Nephron (organoid): ENCODE results near the gene ERCC1.
A peak's percentile ranks its signal among the peaks of the same experiment; 100 is the strongest.
"Not testable (repeated sequence)": the region's sequence is repeated elsewhere in the genome, so short reads cannot be mapped to it uniquely, and the experiment has no call there.

ENCODE experiments used
- H3K27ac Mint-ChIP-seq, 3 experiments: 2 replicates each; pipeline ENCODE4 v1.8.0; 2020; ENCODE audit warnings: mixed read lengths in 3 of 3, mild to moderate bottlenecking in 2 of 3, moderate library complexity in 1 of 3
- H3K27me3 Mint-ChIP-seq: 2 replicates; pipeline ENCODE4 v1.8.0; 2021; ENCODE audit warnings: low read depth, mild to moderate bottlenecking, moderate library complexity, mixed read lengths
- H3K36me3 Mint-ChIP-seq: 2 replicates; pipeline ENCODE4 v1.8.0; 2020; ENCODE audit warnings: low read depth, mixed read lengths
- H3K4me1 Mint-ChIP-seq: 2 replicates; pipeline ENCODE4 v1.8.0; 2020; ENCODE audit warnings: mixed read lengths
- H3K4me3 Mint-ChIP-seq, 3 experiments: 2 replicates each; pipeline ENCODE4 v1.8.0; 2020; ENCODE audit warnings: mild to moderate bottlenecking in 3 of 3, mixed read lengths in 3 of 3, moderate library complexity in 2 of 3
- H3K9me3 Mint-ChIP-seq: 2 replicates; pipeline ENCODE4 v1.8.0; 2020; ENCODE audit warnings: mixed read lengths
- CTCF ChIP-seq, 3 experiments: fragments of 200-600 bp; sonication (generic); IDR thresholded peaks; one replicate each; pipeline ENCODE4 v1.5.0; 2021; ENCODE audit warnings: antibody characterized with exemption in 3 of 3; ENCODE audit not compliant: unreplicated experiment in 3 of 3

ERCC1 gene

GRCh38 chr19:45417151-45417550 lies 6.6 kb downstream of the ERCC1 start:
- Mint-ChIP-seq H3K27me3 (no peaks in the 10 kb centered on the region), H3K36me3 (peaks cover 58% of the 10 kb centered on the region), H3K4me3 (no peak overlapping the region), H3K4me1 (peaks cover 12% of the 10 kb centered on the region), H3K27ac (no peak overlapping the region), H3K9me3 (no peaks in the 10 kb centered on the region)
- no peak for TF ChIP-seq CTCF (IDR thresholded peaks at IDR 0.05; ENCODE audit: unreplicated experiment in 3 of 3)

GRCh38 chr19:45414468-45414867 lies 9.2 kb downstream of the ERCC1 start:
- H3K27ac Mint-ChIP-seq, result no peak overlapping the region
- no peak for TF ChIP-seq CTCF (IDR thresholded peaks at IDR 0.05; ENCODE audit: unreplicated experiment in 3 of 3)
- H3K27me3 Mint-ChIP-seq, result no peaks in the 10 kb centered on the region
- no peak overlapping the region for H3K4me3 Mint-ChIP-seq
- H3K36me3 Mint-ChIP-seq, result peaks cover 56% of the 10 kb centered on the region
- H3K4me1 Mint-ChIP-seq, result peaks cover 7% of the 10 kb centered on the region
- no peaks in the 10 kb centered on the region for H3K9me3 Mint-ChIP-seq

- H3K9me3 Mint-ChIP-seq, result no peaks in the 10 kb centered on the region
- peaks cover 1% of the 10 kb centered on the region for H3K4me1 Mint-ChIP-seq
- H3K36me3 Mint-ChIP-seq, result peaks cover 61% of the 10 kb centered on the region
- no peak overlapping the region for H3K4me3 Mint-ChIP-seq
- H3K27me3 Mint-ChIP-seq, result no peaks in the 10 kb centered on the region
- no peak overlapping the region for H3K27ac Mint-ChIP-seq
- TF ChIP-seq CTCF (IDR thresholded peaks at IDR 0.05; ENCODE audit: unreplicated experiment in 3 of 3), result no peak
These were observed 10.2 kb downstream of the ERCC1 start for GRCh38 chr19:45413497-45413896.

GRCh38 chr19:45410330-45410729 lies 13.4 kb downstream of the ERCC1 start:
- H3K9me3 Mint-ChIP-seq, result not testable (repeated sequence)

GRCh38 chr19:45409557-45409920 lies 14.2 kb downstream of the ERCC1 start:
- peak overlapping the region in 2 of 3 experiments; percentile 41 to 52 for H3K4me3 Mint-ChIP-seq

More at GRCh38 chr19:45410330-45410729, 13.4 kb downstream of the ERCC1 start:
- peaks cover 13% of the 10 kb centered on the region for H3K4me1 Mint-ChIP-seq
- peak overlapping the region; percentile 10 to 39 (median 10) for H3K4me3 Mint-ChIP-seq
- H3K27ac Mint-ChIP-seq, H3K27me3 Mint-ChIP-seq: not testable (repeated sequence)
- peaks cover 44% of the 10 kb centered on the region for H3K36me3 Mint-ChIP-seq

GRCh38 chr19:45408830-45409556 lies 14.7 kb downstream of the ERCC1 start:
- peaks cover 36% of the 10 kb centered on the region for H3K36me3 Mint-ChIP-seq
- H3K27me3 Mint-ChIP-seq, result peaks cover 21% of the 10 kb centered on the region
- no peak overlapping the region for H3K27ac Mint-ChIP-seq
- TF ChIP-seq CTCF (IDR thresholded peaks at IDR 0.05; ENCODE audit: unreplicated experiment in 3 of 3), result no peak
- no peak overlapping the region for H3K4me3 Mint-ChIP-seq
- H3K9me3 Mint-ChIP-seq, result no peaks in the 10 kb centered on the region
- peaks cover 17% of the 10 kb centered on the region for H3K4me1 Mint-ChIP-seq

More at GRCh38 chr19:45409557-45409920, 14.2 kb downstream of the ERCC1 start:
- Mint-ChIP-seq H3K27me3 (peaks cover 16% of the 10 kb centered on the region), H3K9me3 (no peaks in the 10 kb centered on the region), H3K4me1 (peaks cover 16% of the 10 kb centered on the region), H3K27ac (no peak overlapping the region), H3K36me3 (peaks cover 41% of the 10 kb centered on the region)
- no peak for TF ChIP-seq CTCF (IDR thresholded peaks at IDR 0.05; ENCODE audit: unreplicated experiment in 3 of 3)
